Endothelial cell of umbilical vein (primary cell): ENCODE data around the gene IPO4. TPM values are rescaled to one million over a fixed set of nuclear protein-coding genes. Genes with fewer than 3 reads are reported as not detected.

Experiments used
- BruUV-seq: library from RNA; stranded (reverse); fragments of 400-500 nt; replicated peaks from 2 replicates; lab custom pipeline; 2021; lab: Mats Ljungman, UMichigan
- CTCF ChIA-PET: fragments of 300-600, 350-600 bp; sonication (Branson Sonifier 250); formaldehyde crosslinking; loops from one replicate; lab custom pipeline; 2021; ENCODE audit warnings: antibody characterized with exemption, inconsistent platforms; lab: Charles Lee
- POLR2A ChIA-PET: fragments of 300-600, 350-600 bp; sonication (Branson Sonifier 250); formaldehyde crosslinking; loops from one replicate; lab custom pipeline; 2021; ENCODE audit warnings: antibody characterized with exemption, inconsistent platforms; lab: Charles Lee
- DNase-seq: peaks from one replicate; pipeline ENCODE4 v3.0.0-alpha.2; 2011; ENCODE audit warnings: low read depth, low spot score
- FAIRE-seq: peaks from 2 replicates; lab custom pipeline; 2011; peaks lifted over from hg19 to GRCh38; lab: Jason Lieb, UNC
- H2AFZ ChIP-seq: 2 replicates; pipeline ENCODE4 v1.6.0; 2012; ENCODE audit warnings: low read depth, low read length, control low read depth, inconsistent platforms
- H3K27ac ChIP-seq: 2 replicates; pipeline ENCODE4 v1.5.1; 2011; ENCODE audit warnings: low read depth, mild to moderate bottlenecking, control low read depth, low read length, moderate library complexity; ENCODE audit not compliant: insufficient read depth
- H3K27me3 ChIP-seq, 2 experiments: 2 replicates each; pipeline versions ENCODE4 v1.6.0 to v1.6.1; 2011; ENCODE audit warnings: low read length in 2 of 2, mixed read lengths in 1 of 2; ENCODE audit not compliant: control insufficient read depth in 2 of 2, insufficient read depth in 2 of 2
- H3K36me3 ChIP-seq, 2 experiments: 2 replicates in 1 of 2; 3 replicates in 1 of 2; pipeline ENCODE4 v1.5.1; 2011; ENCODE audit warnings: low read length in 2 of 2, mild to moderate bottlenecking in 1 of 2, moderate library complexity in 1 of 2; ENCODE audit not compliant: control insufficient read depth in 2 of 2, insufficient read depth in 2 of 2; ENCODE audit errors: extremely low read depth in 1 of 2
- H3K4me1 ChIP-seq: 3 replicates; pipeline ENCODE4 v1.5.1; 2011; ENCODE audit warnings: mild to moderate bottlenecking, low read length; ENCODE audit not compliant: control insufficient read depth, insufficient read depth; ENCODE audit errors: extremely low read depth
- H3K4me2 ChIP-seq: 2 replicates; pipeline ENCODE4 v1.6.1; 2011; ENCODE audit warnings: low read length, control low read depth, mixed read lengths; ENCODE audit not compliant: insufficient read depth
- H3K4me3 ChIP-seq, 3 experiments: fragments of 200-600 bp in 1 of 3; sonication (generic), shearing (Covaris generic) in 1 of 3; replicated peaks in 1 of 3; 2 replicates each; pipeline ENCODE4 v1.5.1; 2011 to 2016; ENCODE audit warnings: control low read depth in 3 of 3, low read length in 3 of 3, mild to moderate bottlenecking in 2 of 3, inconsistent platforms in 1 of 3, low read depth in 1 of 3, moderate library complexity in 1 of 3; ENCODE audit not compliant: insufficient read depth in 1 of 3
- H3K79me2 ChIP-seq: 2 replicates; pipeline ENCODE4 v1.6.0; 2012; ENCODE audit warnings: low read length, inconsistent platforms; ENCODE audit not compliant: control insufficient read depth, insufficient read depth
- H3K9ac ChIP-seq: replicated peaks from 2 replicates; pipeline ENCODE3; 2011; ENCODE audit warnings: low read length, control low read depth; ENCODE audit not compliant: insufficient read depth; ENCODE audit errors: extremely low read depth
- H3K9me1 ChIP-seq: replicated peaks from 3 replicates; pipeline ENCODE4 v1.6.0; 2011; ENCODE audit warnings: mild to moderate bottlenecking, low read length; ENCODE audit not compliant: control insufficient read depth, insufficient read depth; ENCODE audit errors: extremely low read depth
- H3K9me3 ChIP-seq: replicated peaks from 2 replicates; pipeline ENCODE4 v1.5.1; 2012; ENCODE audit warnings: low read length, inconsistent platforms; ENCODE audit not compliant: control insufficient read depth, insufficient read depth
- H4K20me1 ChIP-seq: replicated peaks from 2 replicates; pipeline ENCODE3; 2011; ENCODE audit warnings: mild to moderate bottlenecking, low read length; ENCODE audit not compliant: control insufficient read depth, insufficient read depth; ENCODE audit errors: extremely low read depth
- CTCF ChIP-seq, 2 donors: IDR thresholded peaks; 1 replicate in 1 of 2; 2 replicates in 1 of 2; pipeline ENCODE4 v1.5.1; 2011; ENCODE audit warnings: low read length in 2 of 2, mild to moderate bottlenecking in 2 of 2, moderate library complexity in 2 of 2, control low read depth in 1 of 2, inconsistent platforms in 1 of 2, low read depth in 1 of 2; ENCODE audit not compliant: insufficient read depth in 1 of 2; ENCODE audit errors: extremely low read depth in 1 of 2
- EZH2 ChIP-seq: IDR thresholded peaks from 2 replicates; pipeline ENCODE4 v1.6.1; 2012; ENCODE audit warnings: borderline replicate concordance, low read depth, mild to moderate bottlenecking, moderate library complexity, low read length, inconsistent platforms; ENCODE audit not compliant: severe bottlenecking
- FOS ChIP-seq: IDR thresholded peaks from 2 replicates; pipeline ENCODE4 v1.6.1; 2011; ENCODE audit warnings: mild to moderate bottlenecking, low read length, moderate library complexity, borderline replicate concordance; ENCODE audit not compliant: insufficient read depth
- GATA2 ChIP-seq: IDR thresholded peaks from 2 replicates; pipeline ENCODE4 v1.7.0; 2011; ENCODE audit warnings: low read depth, mild to moderate bottlenecking, moderate library complexity, mixed read lengths, low read length; ENCODE audit not compliant: insufficient read length, insufficient read depth
- JUN ChIP-seq: IDR thresholded peaks from 2 replicates; pipeline ENCODE4 v1.6.1; 2011; ENCODE audit warnings: borderline replicate concordance, low read depth; ENCODE audit not compliant: insufficient read length, insufficient read depth
- MYC ChIP-seq: IDR thresholded peaks from one replicate; pipeline ENCODE4 v1.6.1; 2011; ENCODE audit warnings: mild to moderate bottlenecking, low read depth, low read length
- POLR2A ChIP-seq: IDR thresholded peaks from 2 replicates; pipeline ENCODE4 v1.6.1; 2012; ENCODE audit warnings: low read depth, mild to moderate bottlenecking, control low read depth, low read length
- POLR2AphosphoS5 ChIP-seq: IDR thresholded peaks from 2 replicates; pipeline ENCODE4 v1.6.1; 2012; ENCODE audit warnings: low read depth, mild to moderate bottlenecking, control low read depth, low read length, moderate library complexity; ENCODE audit not compliant: insufficient read depth
- dilution Hi-C: fragments of 300-500 bp; cut with MboI; formaldehyde crosslinking; loops from one replicate; pipeline ENCODE4 v1.15.0; 2019; ENCODE audit warnings: low sequenced_read_pairs; ENCODE audit not compliant: extremely low pct_ligation_motif_present
- intact Hi-C: fragments of 100-400 bp; cut with micrococcal nuclease; formaldehyde crosslinking; loops from one replicate; pipeline ENCODE4 v1.10.0; 2022
- polyA plus RNA-seq, 4 experiments: library from polyadenylated mRNA; depleted of rRNA in 3 of 4; stranded (reverse) in 3 of 4; unstranded in 1 of 4; fragments of >200 nt; gene quantifications; 2 replicates each; pipeline versions ENCODE4 v1.2.1 to v1.2.3, GENCODE V29; 2011 to 2012; ENCODE audit warnings: missing spikeins in 1 of 4
- total RNA-seq: library from RNA; stranded (reverse); gene quantifications from 2 replicates; pipeline ENCODE4 v1.2.3, GENCODE V29; 2021
- TF ChIP-seq, protein P1 (sequence below): IDR thresholded peaks from 2 replicates; pipeline ENCODE4 v1.6.1; 2011; ENCODE audit not compliant: insufficient read depth, insufficient read length

Gene IPO4
- total and polyA plus RNA-seq, 2 donors (not counting 3 experiments of a cell fraction or from before 2014, with no cell fraction given): 24.6 to 66.5 TPM

GRCh38 chr14:24234095-24235005, 45.7 kb upstream of the IPO4 start:
- Histone ChIP-seq H3K4me1 (peaks cover 35% of the 10 kb centered on the region), H3K27me3 (no peaks in the 10 kb centered on the region), H2AFZ (no peak overlapping the region), H3K9ac (no peak overlapping the region), H3K9me1 (no peaks in the 10 kb centered on the region), H3K9me3 (no peaks in the 10 kb centered on the region), H3K27ac (no peak overlapping the region), H3K79me2 (peaks cover 36% of the 10 kb centered on the region), H3K36me3 (peaks cover 3 to 24% of the 10 kb centered on the region in 2 experiments), H4K20me1 (no peaks in the 10 kb centered on the region), H3K4me2 (peak overlapping the region; percentile 8), H3K4me3 (no peak overlapping the region)
- no TSS peak for BruUV-seq
- dilution Hi-C loops: no loop called here
- TF ChIP-seq, protein P1, sequence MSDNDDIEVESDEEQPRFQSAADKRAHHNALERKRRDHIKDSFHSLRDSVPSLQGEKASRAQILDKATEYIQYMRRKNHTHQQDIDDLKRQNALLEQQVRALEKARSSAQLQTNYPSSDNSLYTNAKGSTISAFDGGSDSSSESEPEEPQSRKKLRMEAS: no peak
- TF ChIP-seq CTCF (IDR thresholded peaks at IDR 0.05; ENCODE audit: extremely low read depth in 1 of 2, insufficient read depth in 1 of 2, low read depth in 1 of 2, low read length in 2 of 2): no peak
- no peak for TF ChIP-seq GATA2
- no peak for TF ChIP-seq EZH2
- no peak for TF ChIP-seq MYC
- TF ChIP-seq JUN: no peak
- no peak for TF ChIP-seq POLR2A
- TF ChIP-seq POLR2AphosphoS5: no peak
- TF ChIP-seq FOS: no peak
- ChIA-PET CTCF (interaction anchor here (0.7 to 1.7 kb wide), 6 partner anchors 11 to 63 kb away, joined by 3 to 9 read pairs (median 4); partner anchors contain the start of genes MDP1 and RABGGTA), POLR2A (no interaction called here)
- DNase-seq (no peak), FAIRE-seq (no peak)
- intact Hi-C loops: no loop called here
